ENCODE data around the gene ABTB1. TPM values are rescaled to one million over a fixed set of nuclear protein-coding genes. Genes with fewer than 3 reads are reported as not detected.

Gene ABTB1
- total RNA-seq, 1 donor, result 8.2 TPM

- peak overlapping the region; percentile 74 for H3K4me3 ChIP-seq (ENCODE audit: low read depth, low read length)
- TF ChIP-seq CTCF (IDR thresholded peaks at IDR 0.05; ENCODE audit: insufficient read depth, low read length), result no peak
- DNase-seq (ENCODE audit: low read depth), result no peak
Observed at GRCh38 chr3:127671523-127672428, 976 bp upstream of the ABTB1 start.

- no peak for TF ChIP-seq CTCF (IDR thresholded peaks at IDR 0.05; ENCODE audit: insufficient read depth, low read length)
- peak overlapping the region; percentile 88 for H3K4me3 ChIP-seq (ENCODE audit: low read depth, low read length)
- peak; percentile 56 for DNase-seq (ENCODE audit: low read depth)
Observed at GRCh38 chr3:127673191-127674100, 694 bp downstream of the ABTB1 start.

- peak overlapping the region; percentile 88 for H3K4me3 ChIP-seq (ENCODE audit: low read depth, low read length)
- no peak for TF ChIP-seq CTCF (IDR thresholded peaks at IDR 0.05; ENCODE audit: insufficient read depth, low read length)
- no peak for DNase-seq (ENCODE audit: low read depth)
Observed at GRCh38 chr3:127674101-127674721, 1.5 kb downstream of the ABTB1 start.

GRCh38 chr3:127674790-127675189 lies 2.0 kb downstream of the ABTB1 start:
- no peak for TF ChIP-seq CTCF (IDR thresholded peaks at IDR 0.05; ENCODE audit: insufficient read depth, low read length)
- no peak for DNase-seq (ENCODE audit: low read depth)
- no peak overlapping the region for H3K4me3 ChIP-seq (ENCODE audit: low read depth, low read length)

- DNase-seq (ENCODE audit: low read depth), result no peak
- H3K4me3 ChIP-seq (ENCODE audit: low read depth, low read length), result no peak overlapping the region
- no peak for TF ChIP-seq CTCF (IDR thresholded peaks at IDR 0.05; ENCODE audit: insufficient read depth, low read length)
Observed at GRCh38 chr3:127675651-127676391, 3.1 kb downstream of the ABTB1 start.

- no peak overlapping the region for H3K4me3 ChIP-seq (ENCODE audit: low read depth, low read length)
- DNase-seq (ENCODE audit: low read depth), result no peak
- TF ChIP-seq CTCF (IDR thresholded peaks at IDR 0.05; ENCODE audit: insufficient read depth, low read length), result no peak
Observed at GRCh38 chr3:127676456-127676855, 3.7 kb downstream of the ABTB1 start.

Measured in fibroblast of the aortic adventitia (primary cell).